ENCODE measurements around the gene SPNS1.
"Not testable (repeated sequence)": the region's sequence is repeated elsewhere in the genome, so short reads cannot be mapped to it uniquely, and the experiment has no call there.

SPNS1 gene

DNA sequence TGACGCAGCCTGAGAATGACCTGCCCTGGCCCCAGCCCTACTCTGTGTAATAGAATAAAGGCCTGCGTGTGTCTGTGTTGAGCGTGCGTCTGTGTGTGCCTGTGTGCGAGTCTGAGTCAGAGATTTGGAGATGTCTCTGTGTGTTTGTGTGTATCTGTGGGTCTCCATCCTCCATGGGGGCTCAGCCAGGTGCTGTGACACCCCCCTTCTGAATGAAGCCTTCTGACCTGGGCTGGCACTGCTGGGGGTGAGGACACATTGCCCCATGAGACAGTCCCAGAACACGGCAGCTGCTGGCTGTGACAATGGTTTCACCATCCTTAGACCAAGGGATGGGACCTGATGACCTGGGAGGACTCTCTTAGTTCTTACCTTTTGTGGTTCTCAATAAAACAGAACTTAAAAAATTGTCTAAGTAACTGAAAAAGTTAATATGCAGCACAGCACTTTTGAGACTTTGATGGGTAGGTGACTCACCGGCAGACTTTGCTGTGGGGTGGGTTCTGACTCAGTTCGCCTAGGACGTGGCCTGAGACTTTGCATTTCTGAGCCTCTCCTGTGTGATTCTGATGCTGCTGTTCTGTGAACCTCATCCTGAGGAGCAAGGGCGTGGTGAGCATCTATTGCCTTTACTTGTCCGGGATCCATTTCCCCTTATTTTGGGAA lies 15.9 kb downstream of the SPNS1 start:
- no peak for DNase-seq

DNA sequence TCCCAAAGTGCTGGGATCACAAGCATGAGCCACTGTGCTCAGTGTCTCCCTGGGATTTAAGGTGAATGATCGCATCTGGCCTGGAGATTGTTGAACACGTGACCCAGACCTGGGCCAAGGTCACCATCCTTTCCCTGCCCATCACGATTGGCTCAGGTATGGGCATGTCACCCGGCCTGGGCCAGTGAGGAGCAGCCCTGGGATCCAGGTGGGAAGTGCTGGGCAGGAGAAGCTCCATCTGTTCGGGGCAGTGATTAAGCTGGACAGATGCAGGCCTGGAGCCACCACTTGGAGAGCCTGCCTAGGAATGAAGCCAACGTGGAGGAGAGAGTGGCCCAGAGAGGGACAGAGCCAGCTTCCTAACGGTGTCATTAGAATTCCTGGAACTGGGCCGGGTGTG lies 17.1 kb downstream of the SPNS1 start:
- no peak for DNase-seq

- DNase-seq, result no peak
These were observed 17.9 kb downstream of the SPNS1 start for GRCh38 chr16:28992496-28992895.

DNA sequence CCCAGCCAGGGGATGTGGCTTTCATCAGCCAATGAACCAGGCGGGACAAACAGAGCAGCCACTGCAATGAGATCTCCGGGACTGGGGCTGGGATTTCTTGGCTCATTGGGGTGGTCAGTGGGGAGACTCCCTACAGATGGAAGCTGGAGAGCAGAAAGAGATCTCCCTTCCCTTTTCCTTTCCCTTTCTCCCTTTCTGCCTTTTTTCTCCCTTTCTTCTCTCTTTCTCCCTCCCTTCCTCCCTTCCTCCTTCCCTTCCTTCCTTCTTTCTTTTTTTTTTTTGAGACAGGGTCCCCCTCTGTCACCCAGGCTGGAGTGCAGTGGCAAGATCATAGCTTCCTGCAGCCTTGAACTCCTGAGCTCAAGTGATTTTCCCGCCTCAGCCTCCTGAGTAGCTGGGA lies 24.3 kb downstream of the SPNS1 start:
- DNase-seq, result no peak

DNA sequence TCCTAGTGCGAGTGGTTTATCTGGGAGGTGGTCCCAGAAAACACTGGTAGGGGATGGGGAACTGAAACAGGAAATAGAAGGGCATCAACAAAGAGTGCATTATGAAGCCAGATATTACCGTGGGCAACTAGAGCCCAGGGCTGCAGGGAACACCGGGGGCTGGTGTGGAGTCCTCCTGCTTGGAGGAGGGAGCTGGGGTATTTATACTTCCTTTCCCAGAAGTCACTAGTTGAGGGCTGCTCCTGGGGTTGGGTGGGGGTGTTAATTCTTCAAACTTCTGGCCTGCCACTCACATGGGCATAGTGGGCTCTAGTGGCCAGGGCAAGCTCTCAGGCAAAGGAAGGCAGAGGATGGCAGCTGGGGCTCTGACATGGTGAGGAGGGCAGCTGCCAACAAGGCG lies 25.0 kb downstream of the SPNS1 start:
- no peak for DNase-seq

GRCh38 chr16:29000019-29000418 lies 25.4 kb downstream of the SPNS1 start:
- DNase-seq, result no peak

- not testable (repeated sequence) for DNase-seq
These were observed 30.0 kb downstream of the SPNS1 start for GRCh38 chr16:29004496-29005139.

- peak; percentile 98 for DNase-seq
These were observed 33.4 kb downstream of the SPNS1 start for GRCh38 chr16:29007730-29008593.

DNA sequence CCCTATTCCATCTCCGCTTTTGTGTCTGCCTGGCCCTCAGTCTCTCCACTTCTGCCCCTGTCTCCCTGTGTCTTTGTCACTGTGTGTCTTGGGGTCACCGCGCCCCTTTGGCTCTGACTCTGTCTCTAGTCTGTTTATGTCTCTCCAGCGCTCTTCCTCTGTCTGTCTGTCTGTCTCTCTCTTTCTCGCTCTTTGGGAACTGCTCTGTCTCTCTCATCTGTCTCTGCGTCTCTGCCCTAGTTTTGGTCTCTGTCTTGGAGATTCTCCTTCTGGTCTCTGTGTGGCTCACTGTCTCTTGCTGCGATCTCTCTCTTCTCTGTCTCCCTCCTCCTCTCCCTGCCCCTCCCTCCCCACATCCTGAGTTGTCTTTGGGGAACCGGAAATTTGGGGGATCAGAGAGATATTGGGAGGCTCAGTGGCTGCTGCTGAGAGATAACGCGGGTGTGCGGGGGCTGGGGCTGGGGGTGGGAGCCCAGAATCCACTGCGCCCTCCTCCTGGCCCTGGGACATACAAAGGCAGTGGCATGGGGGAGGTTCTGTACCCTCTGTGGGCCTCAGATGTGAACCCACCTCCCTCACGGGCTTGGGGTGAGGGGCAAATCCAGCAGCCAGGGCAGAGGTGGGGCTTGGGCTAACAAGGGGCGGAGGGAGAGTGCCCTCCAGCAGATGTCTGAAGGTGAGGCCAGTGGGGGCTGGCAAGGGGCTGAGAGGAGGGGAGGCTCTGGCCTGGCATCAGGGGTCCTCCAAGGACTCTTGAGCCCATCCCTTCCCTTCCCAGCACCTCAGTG lies 34.7 kb downstream of the SPNS1 start:
- DNase-seq, result no peak

GRCh38 chr16:29009838-29010166 lies 35.2 kb downstream of the SPNS1 start:
- no peak for DNase-seq

DNA sequence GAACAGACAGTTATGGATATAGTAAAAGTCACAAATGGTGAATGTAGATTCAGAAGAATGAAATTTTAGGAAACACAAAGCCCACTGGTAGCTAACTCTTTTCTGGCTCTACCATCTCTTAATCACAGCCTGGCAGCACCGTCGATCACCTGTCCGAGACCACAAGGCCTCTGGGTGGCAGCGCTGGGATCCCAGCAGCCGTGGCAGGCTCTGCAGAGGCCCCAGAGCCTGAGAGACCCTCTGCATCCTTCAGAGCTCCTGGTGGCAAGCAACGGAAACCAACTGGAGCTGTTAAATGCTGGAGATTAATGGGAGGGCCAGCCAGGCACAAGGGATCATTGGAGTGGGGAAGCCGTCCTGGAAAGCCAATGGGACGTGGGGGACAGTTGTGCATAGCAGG lies 36.5 kb downstream of the SPNS1 start:
- DNase-seq, result no peak

DNA sequence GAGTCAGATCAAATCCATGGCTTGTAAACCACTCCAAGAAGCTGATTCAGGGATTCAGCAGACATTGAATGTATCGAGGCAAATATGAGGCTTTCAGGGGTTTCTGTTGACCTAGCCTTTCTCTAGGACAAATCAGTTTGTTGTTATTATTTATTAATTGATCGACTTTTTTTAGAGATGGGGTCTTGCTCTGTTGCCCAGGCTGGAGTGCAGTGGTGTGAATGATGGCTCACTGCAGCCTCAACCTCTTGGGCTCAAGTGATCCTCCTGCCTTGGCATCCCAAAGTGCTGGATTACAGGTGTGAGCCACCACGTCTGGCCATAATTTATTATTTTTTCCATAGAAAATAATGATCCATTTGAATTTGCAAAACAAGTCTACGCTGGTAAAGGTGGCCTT lies 37.3 kb downstream of the SPNS1 start:
- no peak for DNase-seq

DNA sequence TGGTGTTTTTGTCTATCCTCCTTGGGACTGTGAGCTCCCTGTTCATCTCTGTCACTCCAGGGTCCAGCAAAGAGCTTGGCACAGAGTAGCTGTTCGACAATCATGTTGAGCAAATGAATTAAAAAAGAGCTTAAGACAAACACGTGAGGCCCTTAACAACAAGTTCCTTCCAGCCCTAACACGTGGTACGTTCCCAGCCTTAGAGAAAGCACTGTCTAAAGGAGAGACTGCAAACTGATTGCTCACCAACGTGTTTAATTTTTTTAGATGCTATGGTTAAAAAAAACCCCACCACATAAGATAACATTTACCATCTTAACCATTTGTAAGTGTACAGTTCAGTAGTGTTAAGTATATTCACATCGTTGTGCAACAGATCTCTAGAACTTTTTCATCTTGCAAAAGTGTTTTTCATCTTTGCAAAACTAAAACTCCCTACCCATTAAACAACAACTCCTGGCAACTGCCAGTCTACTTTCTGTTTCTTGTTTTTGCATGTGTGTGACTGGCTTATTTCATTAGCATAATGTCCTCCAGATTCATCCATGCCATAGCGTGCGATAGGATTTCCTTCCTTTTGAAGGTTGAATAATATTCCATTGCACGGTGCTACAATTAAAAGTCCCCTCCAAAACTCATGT lies 38.5 kb downstream of the SPNS1 start:
- DNase-seq, result no peak

DNA sequence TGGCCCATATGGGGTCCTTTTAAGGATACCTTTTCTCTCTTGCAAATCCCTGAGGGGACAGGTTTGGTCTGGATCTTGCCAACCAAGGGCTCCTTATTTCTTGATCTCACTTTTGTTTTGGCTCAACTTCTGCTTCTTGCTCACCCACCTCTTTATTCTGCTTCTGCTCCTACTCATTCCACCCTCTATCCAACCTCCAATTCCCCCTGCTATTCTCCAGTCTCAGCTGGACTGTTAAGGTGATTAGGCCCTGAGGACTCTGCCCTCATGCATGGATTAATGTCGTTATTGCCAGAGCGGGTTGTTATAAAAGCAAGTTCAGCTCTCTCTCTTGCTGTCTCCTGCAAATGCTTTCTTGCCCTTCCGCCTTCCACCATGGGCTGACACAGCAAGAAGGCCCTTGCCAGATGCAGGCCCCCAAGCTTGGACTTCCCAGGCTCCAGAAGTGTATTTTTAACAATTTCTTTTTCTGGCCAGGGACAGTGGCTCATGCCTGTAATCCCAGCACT lies 40.0 kb downstream of the SPNS1 start:
- no peak for DNase-seq

DNA sequence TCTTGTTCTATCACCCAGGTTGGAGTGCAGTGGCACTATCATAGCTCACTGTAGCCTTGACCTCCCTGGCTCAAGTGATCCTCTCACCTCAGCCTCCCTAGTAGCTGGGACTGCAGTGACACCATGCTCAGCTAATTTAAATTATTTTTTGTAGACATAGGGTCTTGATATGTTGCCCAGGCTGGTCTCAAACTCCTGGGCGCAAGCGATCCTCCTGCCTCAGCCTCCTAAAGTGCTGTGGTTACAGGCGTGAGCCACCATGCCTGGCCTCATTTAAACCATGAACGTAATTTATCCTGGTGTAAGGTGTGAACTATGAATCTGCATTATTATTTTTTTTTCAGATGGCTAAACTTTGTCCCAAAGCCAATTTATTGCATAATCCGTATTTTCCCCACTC lies 47.6 kb downstream of the SPNS1 start:
- no peak for DNase-seq

DNA sequence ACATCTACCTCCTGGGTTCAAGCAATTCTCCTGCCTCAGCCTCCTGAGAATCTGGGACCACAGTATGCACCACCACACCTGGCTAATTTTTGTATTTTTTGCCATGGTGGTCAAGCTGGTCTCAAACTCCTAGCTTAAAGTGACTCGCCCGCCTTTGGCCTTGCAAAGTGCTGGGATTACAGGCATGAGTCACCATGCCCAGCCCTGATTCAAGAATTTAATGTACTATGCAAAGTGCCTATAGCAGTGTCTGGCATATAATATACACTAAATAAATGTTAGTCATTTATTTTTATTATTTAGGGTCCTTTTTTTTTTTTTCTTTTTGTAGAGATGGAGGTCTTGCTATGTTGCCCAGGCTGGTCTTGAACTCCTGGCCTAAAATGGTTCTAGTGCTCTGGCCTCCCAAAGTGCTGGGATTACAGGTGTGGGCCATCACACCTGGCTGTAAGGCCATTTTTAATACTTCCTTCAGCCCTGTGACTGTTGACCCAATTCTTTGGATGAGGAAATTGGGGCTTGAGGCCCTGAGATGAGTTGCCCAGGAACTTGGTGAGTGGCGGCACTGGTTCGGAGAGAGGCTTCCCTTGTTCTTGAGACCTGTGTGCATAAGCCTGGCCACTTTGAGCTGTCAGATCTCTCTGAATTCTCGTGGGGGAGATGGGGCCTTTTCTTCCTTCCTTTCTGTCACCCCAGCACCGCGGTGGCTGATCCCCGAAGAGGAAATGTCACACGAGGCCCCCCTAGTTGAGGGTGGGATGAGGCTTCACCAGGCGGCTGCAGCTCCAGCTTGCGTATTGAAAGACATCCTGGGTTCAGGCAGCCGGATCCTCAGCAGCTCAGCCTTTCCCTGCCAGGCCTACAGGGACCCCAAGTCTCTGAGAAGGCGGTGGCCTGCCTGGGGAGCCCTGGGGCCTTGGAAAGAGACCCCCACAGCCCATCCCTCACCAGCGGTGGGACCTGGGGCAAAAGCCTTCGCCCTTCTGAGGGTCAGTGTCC lies 49.0 kb downstream of the SPNS1 start:
- peak; percentile 55 for DNase-seq

GRCh38 chr16:29024278-29024677 lies 49.7 kb downstream of the SPNS1 start:
- no peak for DNase-seq

DNA sequence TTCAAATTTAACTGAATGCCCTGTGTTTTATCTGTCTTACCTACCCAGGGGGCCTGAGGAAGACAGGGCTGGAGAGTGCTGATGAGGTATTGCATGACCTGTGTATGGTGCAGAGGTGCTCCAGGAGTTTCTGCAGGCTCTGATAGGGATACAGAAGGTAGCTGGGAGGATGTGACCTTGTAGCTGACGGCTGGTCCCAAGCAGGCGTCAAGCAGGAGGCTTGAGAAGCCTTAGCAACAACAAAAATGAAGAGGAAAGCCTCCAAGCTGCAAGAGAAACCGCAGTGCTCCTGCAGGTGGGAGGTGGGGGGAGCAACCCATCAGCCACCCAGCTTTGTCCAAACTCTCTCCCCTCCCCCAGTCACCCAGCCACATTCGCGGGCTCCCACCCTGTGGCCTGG lies 50.6 kb downstream of the SPNS1 start:
- DNase-seq, result no peak

GRCh38 chr16:29025735-29026134 lies 51.2 kb downstream of the SPNS1 start:
- no peak for DNase-seq

DNA sequence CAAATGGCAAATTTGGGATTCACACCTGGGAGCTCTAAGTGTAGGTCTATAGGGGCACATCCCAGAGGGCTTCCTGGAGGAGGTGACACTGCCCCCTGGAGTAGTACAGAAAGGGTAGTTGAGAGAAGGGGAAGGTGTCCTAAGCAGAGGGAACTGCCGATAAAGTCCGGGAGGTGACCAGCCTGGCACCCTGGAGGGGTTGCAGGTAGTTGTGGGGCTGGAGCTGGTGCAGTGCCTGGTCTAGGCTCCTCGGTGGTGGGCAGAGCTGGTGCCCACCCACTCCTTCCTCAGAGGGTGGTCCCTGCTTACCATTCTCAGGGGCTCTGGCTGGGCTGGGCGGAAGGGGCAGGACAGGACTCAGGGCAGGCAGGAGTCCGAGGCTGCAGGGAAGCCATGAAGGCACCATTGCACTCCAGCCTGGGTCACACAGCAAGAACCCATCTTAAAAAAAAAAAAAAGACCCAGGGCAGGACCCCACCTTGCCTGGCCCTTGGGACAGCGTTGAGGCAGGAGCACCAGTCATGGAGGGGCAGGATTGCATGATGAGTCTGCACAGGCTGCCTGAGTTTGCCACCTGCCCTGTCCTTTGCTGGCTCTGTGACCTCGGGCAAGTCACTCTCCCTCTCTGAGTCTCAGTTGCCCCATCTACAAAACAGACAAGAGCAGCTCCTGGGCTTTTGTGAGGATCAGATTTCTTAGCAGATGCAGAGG lies 54.0 kb downstream of the SPNS1 start:
- DNase-seq, result no peak
